Ascending aorta (tissue), 2 donors: ENCODE results near the gene FNDC7. TPM values are rescaled to one million over a fixed set of nuclear protein-coding genes. Genes with fewer than 3 reads are reported as not detected.
"Not testable (repeated sequence)": the region's sequence is repeated elsewhere in the genome, so short reads cannot be mapped to it uniquely, and the experiment has no call there.

Experiments used
- DNase-seq, 2 donors: peaks; one replicate each; pipeline ENCODE4 v3.0.0-alpha.2; 2019; ENCODE audit warnings: low spot score in 2 of 2
- H3K27ac ChIP-seq, 2 donors: fragments of 200-600 bp; sonication (generic); one replicate each; pipeline ENCODE4 v1.5.1; 2016 to 2017; ENCODE audit warnings: mild to moderate bottlenecking in 1 of 2
- H3K27me3 ChIP-seq: fragments of 200-600 bp; sonication (generic); one replicate; pipeline ENCODE4 v1.5.1; 2017
- H3K36me3 ChIP-seq, 2 donors: fragments of 200-600 bp; sonication (generic); one replicate each; pipeline ENCODE4 v1.5.1; 2016
- H3K4me1 ChIP-seq, 2 donors: fragments of 200-600 bp; sonication (generic); one replicate each; pipeline ENCODE4 v1.5.1; 2016 to 2017; ENCODE audit warnings: mild to moderate bottlenecking in 1 of 2
- H3K4me3 ChIP-seq, 2 donors: fragments of 200-600 bp; sonication (generic); one replicate each; pipeline ENCODE4 v1.5.1; 2016 to 2017; ENCODE audit warnings: mild to moderate bottlenecking in 1 of 2
- H3K9me3 ChIP-seq, 2 donors: fragments of 200-600 bp; sonication (generic); one replicate each; pipeline ENCODE4 v1.5.1; 2016
- CTCF ChIP-seq, 3 experiments: fragments of 200-600 bp in 2 of 3; fragments of 450-650 bp in 1 of 3; sonication (generic) in 2 of 3; IDR thresholded peaks; one replicate each; pipeline ENCODE4 v1.5.1; 2016 to 2019; ENCODE audit warnings: antibody characterized with exemption in 3 of 3, mild to moderate bottlenecking in 1 of 3, moderate library complexity in 1 of 3
- intact Hi-C: fragments of 100-400 bp; cut with DNase I; formaldehyde crosslinking; loops from one replicate; pipeline ENCODE4 v1.15.1; 2023
- total RNA-seq: library from RNA; depleted of rRNA; stranded (reverse); fragments of >200 nt; gene quantifications from one replicate; pipeline ENCODE4 v1.1.0, GENCODE V29; 2016

The FNDC7 gene
- total RNA-seq, 1 donor from 2014 or later = not detected

- TF ChIP-seq CTCF (IDR thresholded peaks at IDR 0.05) = no peak
- Histone ChIP-seq H3K9me3 (no peaks in the 10 kb centered on the region), H3K27me3 (no peaks in the 10 kb centered on the region), H3K36me3 (peaks cover 25 to 48% of the 10 kb centered on the region in 2 donors), H3K4me3 (no peak overlapping the region), H3K4me1 (no peaks in the 10 kb centered on the region), H3K27ac (no peak overlapping the region)
- intact Hi-C loops = no loop called here
- no peak for DNase-seq
Measured at GRCh38 chr1:108767115-108767514, 54.4 kb downstream of the FNDC7 start.

- H3K4me1 ChIP-seq = no peaks in the 10 kb centered on the region
- H3K4me3 ChIP-seq = no peak overlapping the region
- H3K9me3 ChIP-seq = no peaks in the 10 kb centered on the region
- intact Hi-C loops = no loop called here
- H3K36me3 ChIP-seq = peaks cover 24 to 45% of the 10 kb centered on the region in 2 donors
- TF ChIP-seq CTCF (IDR thresholded peaks at IDR 0.05) = no peak
- DNase-seq = no peak
- H3K27me3 ChIP-seq = no peaks in the 10 kb centered on the region
- no peak overlapping the region for H3K27ac ChIP-seq
Measured at GRCh38 chr1:108767708-108768107, 55.0 kb downstream of the FNDC7 start.

- Histone ChIP-seq H3K4me1 (no peaks in the 10 kb centered on the region), H3K36me3 (peaks cover 42 to 50% of the 10 kb centered on the region in 2 donors), H3K27ac (no peak overlapping the region), H3K9me3 (no peaks in the 10 kb centered on the region), H3K4me3 (no peak overlapping the region), H3K27me3 (no peaks in the 10 kb centered on the region)
- intact Hi-C loops = no loop called here
- no peak for TF ChIP-seq CTCF (IDR thresholded peaks at IDR 0.05)
- no peak for DNase-seq
Measured at GRCh38 chr1:108777839-108778238, 65.1 kb downstream of the FNDC7 start.

GRCh38 chr1:108779455-108779854 lies 66.7 kb downstream of the FNDC7 start:
- no peak for DNase-seq
- H3K4me1 ChIP-seq = no peaks in the 10 kb centered on the region
- H3K27me3 ChIP-seq = no peaks in the 10 kb centered on the region
- no peak overlapping the region for H3K4me3 ChIP-seq
- intact Hi-C loops = no loop called here
- no peak overlapping the region for H3K27ac ChIP-seq
- no peak for TF ChIP-seq CTCF (IDR thresholded peaks at IDR 0.05)
- H3K9me3 ChIP-seq = no peaks in the 10 kb centered on the region
- peaks cover 38 to 63% of the 10 kb centered on the region in 2 donors for H3K36me3 ChIP-seq

GRCh38 chr1:108780937-108781574 lies 68.3 kb downstream of the FNDC7 start:
- Histone ChIP-seq H3K4me1 (no peaks in the 10 kb centered on the region), H3K36me3 (peaks cover 50 to 75% of the 10 kb centered on the region in 2 donors), H3K27me3 (no peaks in the 10 kb centered on the region), H3K4me3 (no peak overlapping the region), H3K27ac (no peak overlapping the region), H3K9me3 (peaks cover 8 to 14% of the 10 kb centered on the region in 2 donors)
- no peak for TF ChIP-seq CTCF (IDR thresholded peaks at IDR 0.05)
- intact Hi-C loops = no loop called here
- DNase-seq = no peak

GRCh38 chr1:108781575-108781944 lies 68.9 kb downstream of the FNDC7 start:
- intact Hi-C loops = not testable (repeated sequence)
- H3K36me3 ChIP-seq = peaks cover 49 to 75% of the 10 kb centered on the region in 2 donors

More at GRCh38 chr1:108781575-108781944, 68.9 kb downstream of the FNDC7 start:
- not testable (repeated sequence) for H3K4me3 ChIP-seq, DNase-seq, H3K27me3 ChIP-seq, H3K27ac ChIP-seq, H3K4me1 ChIP-seq
- H3K9me3 ChIP-seq = peaks cover 8 to 14% of the 10 kb centered on the region in 2 donors
